Stomach (tissue), 9 donors: Measurements from ENCODE around the gene SLC25A34. TPM values are rescaled to one million over a fixed set of nuclear protein-coding genes. Genes with fewer than 3 reads are reported as not detected.

ENCODE experiments used
- DNase-seq, 2 donors: peaks; one replicate each; pipeline versions ENCODE4 v3.0.0 to v3.0.0-alpha.2; 2013 to 2019
- H3K27ac ChIP-seq, 5 donors: fragments of 200-600 bp in 4 of 5; sonication (generic) in 4 of 5; one replicate each; pipeline ENCODE4 v1.5.1; 2013 to 2019; ENCODE audit warnings: mild to moderate bottlenecking in 1 of 5, moderate library complexity in 1 of 5
- H3K27me3 ChIP-seq, 3 donors: fragments of 200-600 bp; sonication (generic); one replicate each; pipeline ENCODE4 v1.5.1; 2017 to 2019; ENCODE audit warnings: mixed run types in 1 of 3
- H3K36me3 ChIP-seq, 4 donors: fragments of 200-600 bp; sonication (generic); 1 replicate in 3 of 4; 2 replicates in 1 of 4; pipeline ENCODE4 v1.5.1; 2016 to 2019
- H3K4me1 ChIP-seq, 4 donors: fragments of 200-600 bp; sonication (generic); one replicate each; pipeline ENCODE4 v1.5.1; 2016 to 2019
- H3K4me3 ChIP-seq, 4 donors: fragments of 200-600 bp; sonication (generic) in 3 of 4; one replicate each; pipeline ENCODE4 v1.5.1; 2016 to 2019; ENCODE audit warnings: mild to moderate bottlenecking in 1 of 4
- H3K9me3 ChIP-seq, 4 donors: fragments of 200-600 bp; sonication (generic); one replicate each; pipeline ENCODE4 v1.5.1; 2016 to 2019
- CTCF ChIP-seq, 7 experiments: fragments of 450-650 bp in 4 of 7; fragments of 200-600 bp in 3 of 7; sonication (generic) in 3 of 7; IDR thresholded peaks; one replicate each; pipeline ENCODE4 v1.5.1; 2016 to 2019; ENCODE audit warnings: antibody characterized with exemption in 7 of 7, control low read depth in 2 of 7, mild to moderate bottlenecking in 1 of 7
- EP300 ChIP-seq: sonication (generic); formaldehyde crosslinking; IDR thresholded peaks from one replicate; pipeline ENCODE4 v1.6.1; 2017; ENCODE audit warnings: antibody characterized with exemption
- POLR2A ChIP-seq, 4 donors: fragments of 450-650 bp; IDR thresholded peaks; one replicate each; pipeline ENCODE4 v1.6.1; 2016; ENCODE audit warnings: antibody characterized with exemption in 4 of 4, control low read depth in 2 of 4, mild to moderate bottlenecking in 1 of 4, moderate library complexity in 1 of 4
- POLR2AphosphoS5 ChIP-seq, 3 donors: sonication (generic); formaldehyde crosslinking; IDR thresholded peaks; one replicate each; pipeline ENCODE4 v1.6.1; 2016; ENCODE audit warnings: antibody characterized with exemption in 3 of 3
- WGBS, 5 donors: extraction: QIAGEN DNeasy Blood & Tissue Kit in 3 of 5; methylation state at CpG; one replicate each; pipeline versions ENCODE4 v1.1.5 to v1.1.7; 2013 to 2018; 5-methylcytosine and 5-hydroxymethylcytosine counted together
- intact Hi-C: fragments of 100-400 bp; cut with DNase I; formaldehyde crosslinking; loops from one replicate; pipeline ENCODE4 v1.15.1; 2023; ENCODE audit warnings: low total_unique reads
- polyA plus RNA-seq, 3 donors: library from polyadenylated mRNA; stranded (reverse); fragments of 200-250 nt; gene quantifications; one replicate each; pipeline ENCODE4 v1.2.3, GENCODE V29; 2013
- total RNA-seq, 5 donors: library from RNA; depleted of rRNA; stranded (reverse); fragments of >200 nt; gene quantifications; one replicate each; pipeline versions ENCODE4 v1.1.0 to v1.2.3, GENCODE V29; 2014 to 2016
- donor health status: healthy with polysubstance abuse.
- donor health status: Bipolar disorder and iron deficiency.
- donor health status: healthy.

The SLC25A34 gene
- total and polyA plus RNA-seq, 8 donors, result 0.75 to 16.9 (median 3.6) TPM; not detected in 1

DNA sequence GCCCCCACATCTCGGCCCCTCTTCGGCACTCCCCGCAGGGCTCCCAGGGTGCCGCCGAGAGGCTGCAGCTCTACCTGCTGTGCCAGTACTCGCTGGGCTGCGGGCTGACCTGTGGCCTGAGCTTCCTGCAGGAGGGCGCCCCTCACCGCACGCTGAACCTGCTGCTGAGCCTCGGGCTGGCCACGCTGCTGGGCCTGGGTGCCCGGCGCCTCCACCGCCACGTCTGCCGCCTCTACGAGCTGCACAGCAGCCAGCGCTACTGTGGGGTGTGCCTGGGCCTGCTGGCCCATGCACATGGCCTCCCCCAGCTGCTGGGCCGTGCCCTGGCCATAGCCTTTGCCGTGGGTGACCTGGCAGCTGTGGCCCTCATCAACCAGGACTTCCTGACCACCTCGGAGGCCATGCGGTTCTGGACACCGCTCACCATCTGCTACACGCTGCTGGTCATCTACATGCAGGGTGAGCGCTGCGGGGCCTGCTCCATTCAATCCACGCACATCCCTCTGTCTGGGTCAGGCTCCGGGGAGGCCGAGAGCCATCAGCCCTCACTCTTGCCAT is 8.1 kb downstream of the SLC25A34 start:
- DNase-seq, result no peak
- H3K9me3 ChIP-seq, result no peaks in the 10 kb centered on the region
- WGBS, 5 donors, result 82 to 96% (median 83%) methylated on average over 11 to 30 of the region's 30 CpGs
- no peak overlapping the region for H3K4me3 ChIP-seq
- intact Hi-C loops, result loop anchor here (5.0 kb wide), 1 partner anchor 147 kb away; no protein-coding TSS in a partner anchor
- TF ChIP-seq POLR2AphosphoS5 (IDR thresholded peaks at IDR 0.05), result no peak
- no peak for TF ChIP-seq CTCF (IDR thresholded peaks at IDR 0.05)
- no peak for TF ChIP-seq EP300
- no peak for TF ChIP-seq POLR2A (IDR thresholded peaks at IDR 0.05)
- H3K36me3 ChIP-seq, result peaks cover 0 to 6% (median 1%) of the 10 kb centered on the region in 4 donors
- no peaks in the 10 kb centered on the region for H3K27me3 ChIP-seq
- peaks cover 7 to 19% (median 13%) of the 10 kb centered on the region in 4 donors for H3K4me1 ChIP-seq
- H3K27ac ChIP-seq, result no peak overlapping the region

DNA sequence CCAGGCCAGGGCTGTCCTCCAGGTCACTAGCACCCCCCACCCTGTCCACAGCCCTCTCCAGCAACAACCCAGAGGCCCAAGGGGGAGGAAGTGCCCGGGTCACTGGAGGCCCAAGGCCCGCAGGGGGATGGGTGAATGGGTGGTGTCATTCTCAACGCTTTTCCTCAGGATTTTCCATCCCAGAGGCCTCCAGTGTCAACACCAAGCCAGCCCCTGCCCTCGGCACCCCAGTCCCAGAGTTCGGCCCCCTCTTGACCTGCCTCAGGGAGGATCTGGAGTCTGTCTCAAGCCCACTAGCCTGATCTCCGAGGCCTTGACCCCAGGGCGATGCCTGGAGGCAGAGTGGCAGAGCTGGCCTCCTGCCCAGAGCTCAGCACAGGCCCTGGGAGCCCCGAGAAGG is 11.3 kb downstream of the SLC25A34 start:
- Histone ChIP-seq H3K27ac (no peak overlapping the region), H3K4me3 (no peak overlapping the region), H3K9me3 (no peaks in the 10 kb centered on the region), H3K4me1 (peaks cover 0 to 11% (median 2%) of the 10 kb centered on the region in 4 donors), H3K27me3 (no peaks in the 10 kb centered on the region), H3K36me3 (no peaks in the 10 kb centered on the region)
- intact Hi-C loops, result no loop called here
- 47 to 68% (median 57%) methylated on average over 6 to 8 of the region's 8 CpGs for WGBS, 5 donors
- no peak for TF ChIP-seq EP300
- TF ChIP-seq POLR2AphosphoS5 (IDR thresholded peaks at IDR 0.05), result no peak
- no peak for TF ChIP-seq POLR2A (IDR thresholded peaks at IDR 0.05)
- no peak for TF ChIP-seq CTCF (IDR thresholded peaks at IDR 0.05)
- no peak for DNase-seq

GRCh38 chr1:15748264-15748663 is 12.2 kb downstream of the SLC25A34 start:
- H3K4me3 ChIP-seq, result no peak overlapping the region
- H3K9me3 ChIP-seq, result no peaks in the 10 kb centered on the region
- TF ChIP-seq EP300, result no peak
- TF ChIP-seq POLR2A (IDR thresholded peaks at IDR 0.05), result no peak
- no peak for TF ChIP-seq CTCF (IDR thresholded peaks at IDR 0.05)
- no peak for TF ChIP-seq POLR2AphosphoS5 (IDR thresholded peaks at IDR 0.05)
- intact Hi-C loops, result no loop called here
- peaks cover 0 to 11% (median 0%) of the 10 kb centered on the region in 4 donors for H3K4me1 ChIP-seq
- no peak overlapping the region for H3K27ac ChIP-seq
- H3K27me3 ChIP-seq, result no peaks in the 10 kb centered on the region
- no peak for DNase-seq
- no peaks in the 10 kb centered on the region for H3K36me3 ChIP-seq
- 82 to 100% (median 93%) methylated on average over 4 to 5 of the region's 5 CpGs for WGBS, 5 donors

GRCh38 chr1:15748690-15749398 is 12.8 kb downstream of the SLC25A34 start:
- Histone ChIP-seq H3K27me3 (no peaks in the 10 kb centered on the region), H3K4me3 (no peak overlapping the region), H3K36me3 (no peaks in the 10 kb centered on the region), H3K27ac (no peak overlapping the region), H3K9me3 (no peaks in the 10 kb centered on the region), H3K4me1 (peaks cover 0 to 11% (median 0%) of the 10 kb centered on the region in 4 donors)
- WGBS, 5 donors, result 87 to 90% (median 88%) methylated on average over 10 of the region's 10 CpGs
- no peak for DNase-seq
- intact Hi-C loops, result no loop called here
- no peak for TF ChIP-seq POLR2AphosphoS5 (IDR thresholded peaks at IDR 0.05)
- TF ChIP-seq EP300, result no peak
